Effector memory CD4-positive, alpha-beta T cell (primary cell): Measurements from ENCODE around the gene PMPCB.
A peak's percentile ranks its signal among the peaks of the same experiment; 100 is the strongest.
"Not testable (repeated sequence)": the region's sequence is repeated elsewhere in the genome, so short reads cannot be mapped to it uniquely, and the experiment has no call there.

Experiments
- DNase-seq, 3 donors: peaks; one replicate each; pipeline ENCODE4 v3.0.0-alpha.2; 2020
- H3K27ac ChIP-seq: 2 replicates; pipeline ENCODE4 v1.7.0; 2013; ENCODE audit warnings: mild to moderate bottlenecking, low read length, moderate library complexity; ENCODE audit not compliant: insufficient read depth, poor library complexity, severe bottlenecking
- H3K27me3 ChIP-seq: replicated peaks from 2 replicates; pipeline ENCODE4 v1.7.0; 2013; ENCODE audit warnings: mild to moderate bottlenecking, low read length; ENCODE audit not compliant: insufficient read depth, control insufficient read depth, poor library complexity, severe bottlenecking
- H3K36me3 ChIP-seq: 2 replicates; pipeline ENCODE4 v1.7.0; 2013; ENCODE audit warnings: mild to moderate bottlenecking, low read length, moderate library complexity; ENCODE audit not compliant: control insufficient read depth, insufficient read depth
- H3K4me1 ChIP-seq: 2 replicates; pipeline ENCODE4 v1.7.0; 2013; ENCODE audit warnings: low read length, mild to moderate bottlenecking; ENCODE audit not compliant: control insufficient read depth, insufficient read depth, poor library complexity, severe bottlenecking
- H3K4me3 ChIP-seq: 2 replicates; pipeline ENCODE4 v1.7.0; 2013; ENCODE audit warnings: low read length, low read depth, mild to moderate bottlenecking; ENCODE audit not compliant: insufficient read depth, poor library complexity, severe bottlenecking
- H3K9me3 ChIP-seq: 2 replicates; pipeline ENCODE4 v1.7.0; 2013; ENCODE audit warnings: mild to moderate bottlenecking, low read length, moderate library complexity; ENCODE audit not compliant: control insufficient read depth

Gene PMPCB

DNA sequence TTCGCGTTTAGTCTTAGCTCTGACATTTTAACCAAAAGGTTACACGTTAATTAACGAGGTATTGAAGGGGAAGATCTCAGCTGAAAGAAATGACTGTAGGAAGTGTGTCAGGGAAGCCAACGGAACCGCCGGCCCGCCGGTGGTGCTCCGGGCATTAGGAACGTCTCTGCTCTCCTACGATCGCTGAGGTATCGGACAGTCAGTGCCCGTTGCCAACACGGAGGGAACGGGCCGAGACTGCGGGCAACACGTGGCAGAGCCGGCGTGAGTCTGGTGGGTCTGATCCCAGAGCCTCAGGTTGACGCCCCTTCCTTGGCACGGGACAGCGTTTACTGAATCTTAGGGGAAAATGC is 16.5 kb upstream of the PMPCB start:
- DNase-seq, H3K9me3 ChIP-seq: not testable (repeated sequence)
- H3K4me3 ChIP-seq: peak overlapping the region; percentile 68

GRCh38 chr7:103282802-103283427 is 14.3 kb upstream of the PMPCB start:
- not testable (repeated sequence) for DNase-seq

More for the DNA sequence above, 16.5 kb upstream of the PMPCB start:
- H3K4me1 ChIP-seq, H3K36me3 ChIP-seq, H3K27me3 ChIP-seq: not testable (repeated sequence)
- peak overlapping the region; percentile 72 for H3K27ac ChIP-seq

DNA sequence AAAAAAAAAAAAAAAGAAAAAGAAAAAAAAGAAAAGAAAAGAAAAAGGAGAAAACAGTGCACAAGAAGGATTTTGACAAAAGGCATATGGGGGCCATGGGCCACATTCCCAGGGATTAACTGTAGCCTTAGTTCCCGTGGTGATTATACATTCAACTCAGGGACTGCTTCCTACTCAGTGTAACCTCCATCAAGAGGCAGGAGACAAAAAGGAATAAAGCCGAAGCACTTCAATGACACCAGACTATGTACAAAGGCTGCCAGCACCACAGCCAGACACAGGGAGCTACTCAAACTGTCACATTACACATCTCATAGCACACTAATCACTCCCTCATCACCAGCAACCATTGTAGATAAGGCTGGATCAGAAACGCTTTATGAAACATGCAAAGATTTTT is 5.1 kb upstream of the PMPCB start:
- Histone ChIP-seq H3K27me3 (no peaks in the 10 kb centered on the region), H3K4me3 (no peak overlapping the region), H3K4me1 (peaks cover 2% of the 10 kb centered on the region), H3K9me3 (no peaks in the 10 kb centered on the region), H3K27ac (no peak overlapping the region), H3K36me3 (no peaks in the 10 kb centered on the region)
- DNase-seq: no peak

More at GRCh38 chr7:103282802-103283427, 14.3 kb upstream of the PMPCB start:
- not testable (repeated sequence) for H3K27me3 ChIP-seq, H3K36me3 ChIP-seq, H3K27ac ChIP-seq, H3K4me3 ChIP-seq, H3K9me3 ChIP-seq, H3K4me1 ChIP-seq

DNA sequence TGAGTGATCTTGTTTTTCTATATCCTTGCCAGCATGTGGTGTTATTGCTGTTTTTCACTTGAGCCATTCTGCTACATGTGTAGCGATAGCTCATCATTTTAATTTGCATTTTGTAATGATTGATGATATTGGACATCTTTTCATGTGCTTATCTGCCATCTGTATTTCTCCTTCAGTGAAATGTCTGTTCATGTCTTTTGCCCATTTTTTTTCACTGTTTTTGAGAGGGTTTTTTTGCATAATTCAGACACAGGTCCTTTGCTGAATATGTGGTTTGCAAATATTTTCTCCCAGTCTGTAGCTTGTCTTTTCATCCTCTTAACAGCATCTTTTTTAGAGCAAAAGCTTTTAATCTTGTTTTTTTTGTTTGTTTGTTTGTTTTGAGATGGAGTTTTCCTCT is 3.7 kb upstream of the PMPCB start:
- Histone ChIP-seq H3K4me1 (peaks cover 7% of the 10 kb centered on the region), H3K4me3 (no peak overlapping the region), H3K27ac (no peak overlapping the region), H3K9me3 (no peaks in the 10 kb centered on the region), H3K27me3 (no peaks in the 10 kb centered on the region), H3K36me3 (no peaks in the 10 kb centered on the region)
- DNase-seq: no peak

DNA sequence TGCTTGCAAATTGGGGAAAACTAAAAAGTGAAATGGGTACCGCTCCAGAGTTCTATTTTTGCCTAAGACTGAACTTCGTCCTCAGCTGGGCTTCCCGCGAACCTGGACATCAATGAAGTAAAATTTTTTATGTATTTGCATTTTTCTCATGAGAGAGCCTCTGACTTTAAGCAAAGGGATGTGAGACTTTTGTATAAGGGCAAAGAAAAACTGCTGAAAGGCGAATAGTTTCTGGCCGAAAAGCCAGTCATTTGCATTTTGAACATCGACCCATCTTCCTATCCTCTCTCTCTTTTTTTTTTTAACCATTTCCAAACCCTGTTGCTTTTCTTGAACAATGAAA is 573 bp downstream of the PMPCB start:
- Histone ChIP-seq H3K4me1 (peaks cover 10% of the 10 kb centered on the region), H3K27ac (peak overlapping the region; percentile 91), H3K9me3 (no peaks in the 10 kb centered on the region), H3K4me3 (peak overlapping the region; percentile 92), H3K36me3 (peaks cover 33% of the 10 kb centered on the region), H3K27me3 (no peaks in the 10 kb centered on the region)
- DNase-seq: no peak

GRCh38 chr7:103299660-103300059 is 2.4 kb downstream of the PMPCB start:
- H3K27me3 ChIP-seq: no peaks in the 10 kb centered on the region
- H3K27ac ChIP-seq: no peak overlapping the region
- peaks cover 50% of the 10 kb centered on the region for H3K36me3 ChIP-seq
- no peaks in the 10 kb centered on the region for H3K9me3 ChIP-seq
- H3K4me3 ChIP-seq: no peak overlapping the region
- DNase-seq: no peak
- peaks cover 10% of the 10 kb centered on the region for H3K4me1 ChIP-seq

DNA sequence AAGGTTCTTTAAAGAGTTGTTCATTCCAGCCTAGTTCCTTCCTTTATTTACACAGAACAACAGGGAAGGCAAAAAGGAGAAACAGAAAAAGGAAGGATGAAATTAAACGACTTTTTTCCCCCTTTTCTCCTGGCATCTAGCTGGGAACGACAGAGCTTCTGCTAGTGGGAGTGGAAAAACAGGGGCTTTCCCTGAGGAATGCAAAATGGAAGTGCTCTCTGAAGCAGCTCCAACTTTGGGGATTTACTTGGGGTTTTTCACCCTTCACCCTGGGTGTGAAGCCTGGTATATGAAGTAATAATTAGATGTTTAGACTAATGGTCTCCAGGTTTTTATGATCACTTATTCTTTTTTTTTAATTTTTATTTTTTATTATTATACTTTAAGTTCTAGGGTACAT is 4.2 kb downstream of the PMPCB start:
- H3K4me3 ChIP-seq: no peak overlapping the region
- no peaks in the 10 kb centered on the region for H3K9me3 ChIP-seq
- H3K27ac ChIP-seq: no peak overlapping the region
- no peak for DNase-seq
- H3K27me3 ChIP-seq: no peaks in the 10 kb centered on the region
- peaks cover 10% of the 10 kb centered on the region for H3K4me1 ChIP-seq
- H3K36me3 ChIP-seq: peaks cover 59% of the 10 kb centered on the region

- Histone ChIP-seq H3K4me3 (no peak overlapping the region), H3K27ac (no peak overlapping the region), H3K27me3 (no peaks in the 10 kb centered on the region), H3K9me3 (no peaks in the 10 kb centered on the region), H3K4me1 (no peaks in the 10 kb centered on the region), H3K36me3 (peaks cover 80% of the 10 kb centered on the region)
- no peak for DNase-seq
These were observed 10.4 kb downstream of the PMPCB start for GRCh38 chr7:103307503-103308231.

DNA sequence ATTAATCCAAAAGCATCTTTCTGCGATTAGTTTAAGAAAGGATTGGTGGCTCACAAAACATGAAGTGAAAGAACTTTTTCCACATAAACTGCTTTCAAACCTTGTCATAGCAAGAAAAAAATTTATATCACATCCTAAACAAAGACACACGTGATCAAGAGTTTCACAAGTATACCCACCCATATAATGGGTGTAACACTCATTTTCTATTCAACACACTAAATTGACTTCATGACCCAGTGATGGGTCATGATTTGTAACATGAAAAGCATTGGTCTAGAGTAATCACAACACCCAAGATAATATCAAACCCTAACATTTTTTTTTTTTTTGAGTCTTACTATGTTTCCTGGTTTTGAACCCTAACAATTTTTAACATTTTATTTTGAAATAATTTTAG is 17.6 kb downstream of the PMPCB start:
- peaks cover 88% of the 10 kb centered on the region for H3K36me3 ChIP-seq
- no peaks in the 10 kb centered on the region for H3K27me3 ChIP-seq
- no peak overlapping the region for H3K27ac ChIP-seq
- no peaks in the 10 kb centered on the region for H3K9me3 ChIP-seq
- no peaks in the 10 kb centered on the region for H3K4me1 ChIP-seq
- no peak for DNase-seq
- H3K4me3 ChIP-seq: no peak overlapping the region

- DNase-seq: no peak
- no peaks in the 10 kb centered on the region for H3K4me1 ChIP-seq
- H3K9me3 ChIP-seq: no peaks in the 10 kb centered on the region
- peaks cover 85% of the 10 kb centered on the region for H3K36me3 ChIP-seq
- no peak overlapping the region for H3K27ac ChIP-seq
- no peak overlapping the region for H3K4me3 ChIP-seq
- H3K27me3 ChIP-seq: no peaks in the 10 kb centered on the region
These were observed 19.2 kb downstream of the PMPCB start for GRCh38 chr7:103316380-103316941.
